Esophagus squamous epithelium (tissue), 5 donors: ENCODE results near the gene HSBP1L1. TPM values are rescaled to one million over a fixed set of nuclear protein-coding genes. Genes with fewer than 3 reads are reported as not detected.

Experiments
- DNase-seq: peaks from one replicate; lab custom pipeline; 2025; lab: John Stamatoyannopoulos, UW
- H3K27ac ChIP-seq, 4 donors: fragments of 200-600 bp; sonication (generic); one replicate each; pipeline ENCODE4 v1.5.1; 2016 to 2019; ENCODE audit warnings: mild to moderate bottlenecking in 1 of 4
- H3K27me3 ChIP-seq, 4 donors: fragments of 200-600 bp; sonication (generic); 1 replicate in 3 of 4; 2 replicates in 1 of 4; pipeline versions ENCODE4 v1.5.1 to v1.6.0; 2017 to 2021; ENCODE audit warnings: antibody characterized with exemption in 1 of 4
- H3K36me3 ChIP-seq, 3 donors: fragments of 200-600 bp; sonication (generic); one replicate each; pipeline ENCODE4 v1.5.1; 2016 to 2019
- H3K4me1 ChIP-seq, 3 donors: fragments of 200-600 bp; sonication (generic); one replicate each; pipeline ENCODE4 v1.5.1; 2017 to 2019
- H3K4me3 ChIP-seq, 4 donors: fragments of 200-600 bp; sonication (generic); 1 replicate in 3 of 4; 2 replicates in 1 of 4; pipeline ENCODE4 v1.5.1; 2016 to 2019; ENCODE audit warnings: mild to moderate bottlenecking in 2 of 4, moderate library complexity in 1 of 4
- H3K9me3 ChIP-seq, 3 donors: fragments of 200-600 bp; sonication (generic); one replicate each; pipeline ENCODE4 v1.5.1; 2016 to 2019
- POLR2A ChIP-seq, 4 donors: fragments of 450-650 bp; IDR thresholded peaks; one replicate each; pipeline ENCODE4 v1.6.1; 2017; ENCODE audit warnings: antibody characterized with exemption in 4 of 4, mild to moderate bottlenecking in 4 of 4, moderate library complexity in 3 of 4
- WGBS, 2 donors: methylation state at CpG; one replicate each; pipeline ENCODE4 v1.1.5; 2018; 5-methylcytosine and 5-hydroxymethylcytosine counted together
- intact Hi-C: fragments of 100-400 bp; cut with DNase I; formaldehyde crosslinking; loops from one replicate; pipeline ENCODE4 v1.15.0; 2022
- total RNA-seq, 4 donors: library from RNA; depleted of rRNA; stranded (reverse); fragments of >200 nt; gene quantifications; one replicate each; pipeline ENCODE4 v1.1.0, GENCODE V29; 2016
- TF ChIP-seq, protein P1 (sequence below), 6 experiments: fragments of 450-650 bp in 4 of 6; fragments of 200-600 bp in 2 of 6; sonication (generic) in 2 of 6; IDR thresholded peaks; one replicate each; pipeline ENCODE4 v1.5.1; 2016 to 2019; ENCODE audit warnings: antibody characterized with exemption in 6 of 6, mild to moderate bottlenecking in 4 of 6, moderate library complexity in 4 of 6
- donor health status: DM: yes; HTN: yes; CAD: no.

HSBP1L1 gene
- total RNA-seq, 4 donors from 2014 or later, result 17.7 to 27.1 (median 25.8) TPM

DNA sequence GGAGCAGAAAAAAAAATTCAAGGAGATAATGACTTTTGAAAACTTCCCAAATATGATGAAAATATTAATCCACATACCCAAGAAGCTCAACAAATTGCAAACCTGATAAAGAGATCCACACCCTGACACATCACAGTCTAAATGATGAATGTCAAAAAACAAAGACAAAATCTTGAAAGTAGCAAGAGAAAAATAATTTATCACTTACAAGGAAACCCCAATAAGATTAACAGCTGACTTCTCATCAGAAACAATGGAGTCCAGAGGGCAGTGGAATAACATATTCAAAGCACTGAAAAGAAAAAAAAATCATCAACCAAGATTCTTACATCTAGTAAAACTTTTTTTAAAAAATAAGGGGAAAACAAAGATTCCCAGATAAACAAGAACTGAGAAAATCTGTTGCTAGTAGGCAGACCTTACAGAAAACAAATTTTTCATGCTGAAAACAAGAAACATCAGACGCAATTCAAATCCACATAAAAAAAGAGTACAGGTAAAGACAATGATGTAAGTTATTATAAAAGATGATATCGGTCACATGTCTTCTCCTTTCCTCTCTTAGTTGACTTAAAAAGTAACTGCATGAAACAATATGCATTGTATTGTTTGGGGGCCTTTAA lies 34.3 kb upstream of the HSBP1L1 start:
- H3K4me3 ChIP-seq, result no peak overlapping the region
- H3K9me3 ChIP-seq, result peaks cover 0 to 55% (median 35%) of the 10 kb centered on the region in 3 donors
- peaks cover 7 to 84% (median 7%) of the 10 kb centered on the region in 3 donors for H3K36me3 ChIP-seq
- H3K27ac ChIP-seq, result no peak overlapping the region
- DNase-seq, result no peak
- H3K4me1 ChIP-seq, result peaks cover 0 to 10% (median 0%) of the 10 kb centered on the region in 3 donors
- no peaks in the 10 kb centered on the region for H3K27me3 ChIP-seq
- 97 to 100% methylated on average over 2 of the region's 2 CpGs for whole genome bisulfite sequencing, 2 donors
- intact Hi-C loops, result no loop called here
- TF ChIP-seq, protein P1, sequence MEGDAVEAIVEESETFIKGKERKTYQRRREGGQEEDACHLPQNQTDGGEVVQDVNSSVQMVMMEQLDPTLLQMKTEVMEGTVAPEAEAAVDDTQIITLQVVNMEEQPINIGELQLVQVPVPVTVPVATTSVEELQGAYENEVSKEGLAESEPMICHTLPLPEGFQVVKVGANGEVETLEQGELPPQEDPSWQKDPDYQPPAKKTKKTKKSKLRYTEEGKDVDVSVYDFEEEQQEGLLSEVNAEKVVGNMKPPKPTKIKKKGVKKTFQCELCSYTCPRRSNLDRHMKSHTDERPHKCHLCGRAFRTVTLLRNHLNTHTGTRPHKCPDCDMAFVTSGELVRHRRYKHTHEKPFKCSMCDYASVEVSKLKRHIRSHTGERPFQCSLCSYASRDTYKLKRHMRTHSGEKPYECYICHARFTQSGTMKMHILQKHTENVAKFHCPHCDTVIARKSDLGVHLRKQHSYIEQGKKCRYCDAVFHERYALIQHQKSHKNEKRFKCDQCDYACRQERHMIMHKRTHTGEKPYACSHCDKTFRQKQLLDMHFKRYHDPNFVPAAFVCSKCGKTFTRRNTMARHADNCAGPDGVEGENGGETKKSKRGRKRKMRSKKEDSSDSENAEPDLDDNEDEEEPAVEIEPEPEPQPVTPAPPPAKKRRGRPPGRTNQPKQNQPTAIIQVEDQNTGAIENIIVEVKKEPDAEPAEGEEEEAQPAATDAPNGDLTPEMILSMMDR (IDR thresholded peaks at IDR 0.05), result no peak
- no peak for TF ChIP-seq POLR2A (IDR thresholded peaks at IDR 0.05)

DNA sequence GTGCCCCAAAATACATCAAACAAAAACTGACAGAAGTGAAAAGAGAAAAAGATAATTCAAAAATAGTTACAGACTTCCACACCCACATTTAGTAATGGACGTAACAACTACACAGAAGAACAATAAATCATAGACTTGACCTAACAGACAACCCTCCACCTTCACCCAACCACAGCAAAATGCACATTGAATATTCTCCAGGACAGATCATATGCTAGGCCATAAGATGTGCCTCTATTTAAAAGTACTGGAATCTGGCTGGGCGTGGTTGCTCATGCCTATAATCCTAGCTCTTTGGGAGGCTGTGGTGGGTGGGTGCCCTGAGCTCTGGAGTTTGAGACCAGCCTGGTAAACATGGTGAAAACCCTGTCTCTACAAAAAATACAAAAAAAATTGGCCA lies 33.0 kb upstream of the HSBP1L1 start:
- peaks cover 0 to 5% (median 0%) of the 10 kb centered on the region in 3 donors for H3K4me1 ChIP-seq

DNA sequence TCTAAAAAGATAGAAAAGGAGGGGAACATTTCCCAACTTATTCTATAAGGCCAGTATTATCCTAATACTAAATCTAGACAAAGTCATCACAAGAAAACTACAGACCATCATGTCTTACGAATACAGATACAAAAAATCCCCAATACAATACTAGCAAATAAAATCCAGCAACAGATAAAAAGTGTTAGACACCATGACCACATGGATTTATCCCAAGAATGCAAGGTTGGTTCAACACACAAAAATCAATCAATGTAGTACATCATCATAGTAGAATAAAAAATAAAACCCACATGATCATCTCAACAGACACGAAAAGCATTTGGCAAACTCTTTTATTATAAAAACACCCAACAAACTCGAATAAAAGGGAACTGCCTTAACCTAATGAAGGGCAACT lies 31.5 kb upstream of the HSBP1L1 start:
- H3K9me3 ChIP-seq, result peaks cover 0 to 55% (median 35%) of the 10 kb centered on the region in 3 donors

More for the DNA sequence above, 33.0 kb upstream of the HSBP1L1 start:
- WGBS, 2 donors, result 92 to 94% methylated on average over 2 of the region's 2 CpGs
- peaks cover 7 to 84% (median 7%) of the 10 kb centered on the region in 3 donors for H3K36me3 ChIP-seq
- no peak overlapping the region for H3K27ac ChIP-seq
- TF ChIP-seq, protein P1 (IDR thresholded peaks at IDR 0.05), result no peak
- no peak for DNase-seq
- H3K27me3 ChIP-seq, result no peaks in the 10 kb centered on the region
- intact Hi-C loops, result no loop called here
- H3K9me3 ChIP-seq, result peaks cover 0 to 55% (median 35%) of the 10 kb centered on the region in 3 donors
- no peak overlapping the region for H3K4me3 ChIP-seq

DNA sequence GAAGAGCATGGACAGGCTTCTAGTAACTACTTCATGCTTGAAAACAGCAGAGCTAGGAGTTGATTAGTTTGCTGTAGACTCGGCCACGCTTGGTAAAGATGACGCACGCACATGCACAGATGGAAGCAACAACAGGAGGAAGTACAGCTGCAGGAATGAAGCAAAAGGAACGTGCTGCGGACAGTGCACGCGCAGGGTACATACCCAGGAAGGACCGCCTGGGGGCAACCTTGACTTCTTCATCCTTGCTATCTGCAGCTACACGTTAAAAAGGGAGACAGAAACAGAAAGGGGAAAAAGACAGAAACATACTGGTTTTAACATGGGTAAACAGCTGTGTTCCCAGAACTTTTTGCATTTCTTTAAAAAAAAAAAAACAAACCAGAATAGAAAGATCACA lies 30.7 kb upstream of the HSBP1L1 start:
- H3K27me3 ChIP-seq, result no peaks in the 10 kb centered on the region
- no peak for TF ChIP-seq POLR2A (IDR thresholded peaks at IDR 0.05)
- TF ChIP-seq, protein P1 (IDR thresholded peaks at IDR 0.05), result no peak
- intact Hi-C loops, result no loop called here
- H3K4me3 ChIP-seq, result no peak overlapping the region
- H3K27ac ChIP-seq, result no peak overlapping the region
- DNase-seq, result no peak
- H3K36me3 ChIP-seq, result peaks cover 0 to 77% (median 7%) of the 10 kb centered on the region in 3 donors
- H3K4me1 ChIP-seq, result peaks cover 0 to 15% (median 5%) of the 10 kb centered on the region in 3 donors
- H3K9me3 ChIP-seq, result peaks cover 0 to 51% (median 35%) of the 10 kb centered on the region in 3 donors
- WGBS, 2 donors, result 87 to 90% methylated on average over 6 to 9 of the region's 10 CpGs

More for the DNA sequence above, 31.5 kb upstream of the HSBP1L1 start:
- TF ChIP-seq POLR2A (IDR thresholded peaks at IDR 0.05), result no peak
- TF ChIP-seq, protein P1 (IDR thresholded peaks at IDR 0.05), result no peak
- H3K4me1 ChIP-seq, result peaks cover 0 to 6% (median 0%) of the 10 kb centered on the region in 3 donors
- intact Hi-C loops, result no loop called here
- no peak for DNase-seq
- H3K27me3 ChIP-seq, result no peaks in the 10 kb centered on the region
- no peak overlapping the region for H3K4me3 ChIP-seq
- H3K36me3 ChIP-seq, result peaks cover 5 to 85% (median 7%) of the 10 kb centered on the region in 3 donors
- 91 to 92% methylated on average over 3 of the region's 3 CpGs for WGBS, 2 donors
- no peak overlapping the region for H3K27ac ChIP-seq

DNA sequence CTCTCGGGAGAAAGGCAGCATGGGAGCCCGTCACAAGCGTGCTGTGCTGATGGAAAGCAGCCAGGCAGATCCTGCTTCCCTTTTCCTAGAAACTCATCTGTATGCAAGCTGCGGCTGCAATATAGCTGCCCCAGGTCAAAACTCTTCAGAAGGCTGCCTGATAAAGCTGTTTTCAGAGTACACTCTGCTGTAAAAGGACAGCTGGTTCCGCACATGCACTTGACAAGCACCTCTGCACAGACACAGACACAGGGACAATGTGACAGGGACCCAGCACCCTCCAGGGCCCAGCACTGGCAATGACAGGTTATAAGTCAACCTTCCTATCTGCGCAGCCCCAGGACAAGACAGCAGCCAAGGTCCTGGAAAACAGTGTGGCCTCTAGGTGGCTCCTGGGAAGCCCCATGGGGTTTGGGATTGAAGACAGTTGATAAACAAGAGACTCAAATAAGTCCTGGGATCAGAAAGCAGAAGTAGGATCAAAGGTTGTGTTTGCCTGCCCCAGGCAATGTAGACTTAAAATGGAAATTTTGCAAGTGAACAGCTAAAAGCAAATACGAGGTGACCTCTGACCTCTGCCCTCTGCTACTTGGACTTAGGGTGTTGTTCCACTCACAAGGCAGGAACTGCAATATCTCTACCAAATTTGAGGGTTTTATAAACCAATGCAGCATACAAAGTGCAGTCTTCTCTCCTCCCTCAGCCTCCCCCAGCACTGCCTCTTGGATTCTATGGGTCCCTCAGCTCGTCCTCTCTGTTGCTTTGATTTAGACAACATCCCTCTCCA lies 29.9 kb upstream of the HSBP1L1 start:
- DNase-seq, result no peak
- Histone ChIP-seq H3K36me3 (peaks cover 0 to 73% (median under 1%) of the 10 kb centered on the region in 3 donors), H3K27me3 (no peaks in the 10 kb centered on the region), H3K4me1 (peaks cover 0 to 22% (median 6%) of the 10 kb centered on the region in 3 donors), H3K9me3 (peaks cover 0 to 44% (median 28%) of the 10 kb centered on the region in 3 donors), H3K4me3 (no peak overlapping the region), H3K27ac (no peak overlapping the region)
- no peak for TF ChIP-seq POLR2A (IDR thresholded peaks at IDR 0.05)
- TF ChIP-seq, protein P1 (IDR thresholded peaks at IDR 0.05), result no peak
- 66 to 84% methylated on average over 6 to 8 of the region's 8 CpGs for WGBS, 2 donors
- intact Hi-C loops, result no loop called here
